A673 (cell line): Measurements from ENCODE around the gene TJP1. TPM values are rescaled to one million over a fixed set of nuclear protein-coding genes. Genes with fewer than 3 reads are reported as not detected.
"Not testable (repeated sequence)": the region's sequence is repeated elsewhere in the genome, so short reads cannot be mapped to it uniquely, and the experiment has no call there.

Experiments used
- BruUV-seq: library from RNA; stranded (reverse); fragments of 400-500 nt; replicated peaks from 2 replicates; lab custom pipeline; 2021; lab: Mats Ljungman, UMichigan
- CTCF ChIA-PET: fragments of 300-600 bp; sonication (Branson Sonifier 250); formaldehyde crosslinking; loops from one replicate; lab custom pipeline; 2022; ENCODE audit warnings: antibody characterized with exemption; lab: Charles Lee
- POLR2A ChIA-PET: fragments of 300-600 bp; sonication (Branson Sonifier 250); formaldehyde crosslinking; loops from one replicate; lab custom pipeline; 2022; ENCODE audit warnings: antibody characterized with exemption; ENCODE audit not compliant: low non-redundant PET; lab: Charles Lee
- DNase-seq: peaks from one replicate; pipeline ENCODE4 v3.0.0-alpha.2; 2015; ENCODE audit warnings: low spot score
- H3K27ac ChIP-seq: fragments of 200-600 bp; sonication (generic); 2 replicates; pipeline ENCODE4 v1.5.1; 2016; ENCODE audit warnings: mixed run types, low read depth, mild to moderate bottlenecking, mixed read lengths, antibody characterized with exemption, low read length; ENCODE audit not compliant: poor library complexity, severe bottlenecking
- H3K27me3 ChIP-seq: fragments of 200-600 bp; sonication (generic); replicated peaks from 2 replicates; pipeline ENCODE4 v1.6.1; 2017; ENCODE audit warnings: mixed run types, low read depth, mild to moderate bottlenecking, mixed read lengths, antibody characterized with exemption, low read length; ENCODE audit not compliant: insufficient read depth, poor library complexity
- H3K36me3 ChIP-seq: fragments of 200-600 bp; sonication (generic); 2 replicates; pipeline ENCODE4 v1.6.1; 2016; ENCODE audit warnings: mixed run types, mild to moderate bottlenecking, mixed read lengths, antibody characterized with exemption, low read length; ENCODE audit not compliant: insufficient read depth, poor library complexity, severe bottlenecking
- H3K4me1 ChIP-seq: fragments of 200-600 bp; sonication (generic); 2 replicates; pipeline ENCODE4 v1.6.1; 2017; ENCODE audit warnings: mixed run types, mild to moderate bottlenecking, mixed read lengths, antibody characterized with exemption, low read length; ENCODE audit not compliant: insufficient read depth, poor library complexity, severe bottlenecking
- H3K4me3 ChIP-seq: fragments of 200-600 bp; sonication (generic); 2 replicates; pipeline ENCODE4 v1.5.1; 2016; ENCODE audit warnings: low read depth, mixed run types, mild to moderate bottlenecking, mixed read lengths, low read length; ENCODE audit not compliant: poor library complexity, severe bottlenecking
- H3K9me3 ChIP-seq: fragments of 200-600 bp; sonication (generic); 2 replicates; pipeline ENCODE4 v1.6.1; 2016; ENCODE audit warnings: mixed run types, low read depth, mild to moderate bottlenecking, mixed read lengths, antibody characterized with exemption, low read length; ENCODE audit not compliant: poor library complexity, severe bottlenecking
- EZH2 ChIP-seq: fragments of 200-600 bp; sonication (generic); IDR thresholded peaks from 2 replicates; pipeline ENCODE4 v1.6.1; 2017; ENCODE audit warnings: borderline replicate concordance, low read depth, mild to moderate bottlenecking, mixed read lengths, antibody characterized with exemption, low read length; ENCODE audit not compliant: poor library complexity, severe bottlenecking
- intact Hi-C: fragments of 100-400 bp; cut with micrococcal nuclease; formaldehyde crosslinking; loops from one replicate; pipeline ENCODE4 v1.10.0; 2022; ENCODE audit not compliant: unreplicated experiment
- total RNA-seq: library from RNA; stranded (reverse); gene quantifications from 2 replicates; pipeline ENCODE4 v1.2.3, GENCODE V29; 2021
- TF ChIP-seq, protein P1 (sequence below): fragments of 300-800, 200-600 bp; sonication (generic); conservative IDR thresholded peaks from 2 replicates; pipeline ENCODE4 v1.5.1; 2017; ENCODE audit warnings: low read depth, mild to moderate bottlenecking, antibody characterized with exemption, low read length, moderate library complexity, mixed read lengths

TJP1 gene
- total RNA-seq, 1 experiment from 2014 or later = 34.7 TPM

DNA sequence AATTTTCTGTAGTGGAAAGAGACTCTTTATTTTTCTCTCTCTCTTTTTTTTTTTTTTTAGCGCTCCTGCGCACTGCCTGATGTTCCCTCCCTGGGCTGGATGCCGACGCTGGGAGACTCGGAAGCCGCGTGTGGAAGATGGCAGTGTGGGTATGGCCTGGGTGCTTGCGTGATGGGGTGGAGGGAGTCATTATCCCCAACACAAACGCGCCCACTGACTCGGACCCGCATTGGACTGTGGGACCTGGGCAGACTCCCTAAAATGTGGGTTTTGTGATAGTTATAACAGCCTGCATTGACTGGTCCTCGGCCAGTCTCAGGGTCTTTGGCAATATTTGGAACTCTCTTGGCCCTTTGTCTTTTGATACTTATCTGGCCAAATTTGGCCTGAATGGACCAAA, 157.9 kb downstream of the TJP1 start:
- Histone ChIP-seq H3K4me3 (no peak overlapping the region), H3K27me3 (no peaks in the 10 kb centered on the region), H3K4me1 (no peaks in the 10 kb centered on the region), H3K9me3 (no peaks in the 10 kb centered on the region), H3K36me3 (no peaks in the 10 kb centered on the region), H3K27ac (no peak overlapping the region)
- ChIA-PET CTCF (no interaction called here), POLR2A (no interaction called here)
- TF ChIP-seq EZH2 = no peak
- TF ChIP-seq, protein P1, sequence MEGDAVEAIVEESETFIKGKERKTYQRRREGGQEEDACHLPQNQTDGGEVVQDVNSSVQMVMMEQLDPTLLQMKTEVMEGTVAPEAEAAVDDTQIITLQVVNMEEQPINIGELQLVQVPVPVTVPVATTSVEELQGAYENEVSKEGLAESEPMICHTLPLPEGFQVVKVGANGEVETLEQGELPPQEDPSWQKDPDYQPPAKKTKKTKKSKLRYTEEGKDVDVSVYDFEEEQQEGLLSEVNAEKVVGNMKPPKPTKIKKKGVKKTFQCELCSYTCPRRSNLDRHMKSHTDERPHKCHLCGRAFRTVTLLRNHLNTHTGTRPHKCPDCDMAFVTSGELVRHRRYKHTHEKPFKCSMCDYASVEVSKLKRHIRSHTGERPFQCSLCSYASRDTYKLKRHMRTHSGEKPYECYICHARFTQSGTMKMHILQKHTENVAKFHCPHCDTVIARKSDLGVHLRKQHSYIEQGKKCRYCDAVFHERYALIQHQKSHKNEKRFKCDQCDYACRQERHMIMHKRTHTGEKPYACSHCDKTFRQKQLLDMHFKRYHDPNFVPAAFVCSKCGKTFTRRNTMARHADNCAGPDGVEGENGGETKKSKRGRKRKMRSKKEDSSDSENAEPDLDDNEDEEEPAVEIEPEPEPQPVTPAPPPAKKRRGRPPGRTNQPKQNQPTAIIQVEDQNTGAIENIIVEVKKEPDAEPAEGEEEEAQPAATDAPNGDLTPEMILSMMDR = no peak
- intact Hi-C loops = loop anchor here (5.0 kb wide), 1 partner anchor 42 kb away; no protein-coding TSS in a partner anchor
- DNase-seq = no peak
- no TSS peak for BruUV-seq

DNA sequence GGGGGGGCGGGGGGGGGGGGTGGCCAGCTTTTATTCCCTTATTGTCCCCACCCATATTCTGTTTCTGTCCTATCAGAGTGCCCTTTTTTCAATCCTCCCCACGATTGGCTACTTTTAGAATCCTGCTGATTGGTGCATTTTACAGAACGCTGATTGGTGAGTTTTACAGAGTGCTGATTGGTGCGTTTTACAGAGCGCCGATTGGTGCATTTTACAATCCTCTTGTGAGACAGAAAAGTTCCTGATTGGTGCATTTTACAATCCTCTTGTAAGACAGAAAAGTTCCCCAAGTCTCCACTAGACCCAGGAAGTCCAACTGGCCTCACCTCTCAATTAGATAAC, 164.8 kb downstream of the TJP1 start:
- H3K27ac ChIP-seq, BruUV-seq, H3K36me3 ChIP-seq, DNase-seq, CTCF ChIA-PET, H3K27me3 ChIP-seq, intact Hi-C loops, H3K4me1 ChIP-seq, H3K9me3 ChIP-seq, POLR2A ChIA-PET, H3K4me3 ChIP-seq: not testable (repeated sequence)

DNA sequence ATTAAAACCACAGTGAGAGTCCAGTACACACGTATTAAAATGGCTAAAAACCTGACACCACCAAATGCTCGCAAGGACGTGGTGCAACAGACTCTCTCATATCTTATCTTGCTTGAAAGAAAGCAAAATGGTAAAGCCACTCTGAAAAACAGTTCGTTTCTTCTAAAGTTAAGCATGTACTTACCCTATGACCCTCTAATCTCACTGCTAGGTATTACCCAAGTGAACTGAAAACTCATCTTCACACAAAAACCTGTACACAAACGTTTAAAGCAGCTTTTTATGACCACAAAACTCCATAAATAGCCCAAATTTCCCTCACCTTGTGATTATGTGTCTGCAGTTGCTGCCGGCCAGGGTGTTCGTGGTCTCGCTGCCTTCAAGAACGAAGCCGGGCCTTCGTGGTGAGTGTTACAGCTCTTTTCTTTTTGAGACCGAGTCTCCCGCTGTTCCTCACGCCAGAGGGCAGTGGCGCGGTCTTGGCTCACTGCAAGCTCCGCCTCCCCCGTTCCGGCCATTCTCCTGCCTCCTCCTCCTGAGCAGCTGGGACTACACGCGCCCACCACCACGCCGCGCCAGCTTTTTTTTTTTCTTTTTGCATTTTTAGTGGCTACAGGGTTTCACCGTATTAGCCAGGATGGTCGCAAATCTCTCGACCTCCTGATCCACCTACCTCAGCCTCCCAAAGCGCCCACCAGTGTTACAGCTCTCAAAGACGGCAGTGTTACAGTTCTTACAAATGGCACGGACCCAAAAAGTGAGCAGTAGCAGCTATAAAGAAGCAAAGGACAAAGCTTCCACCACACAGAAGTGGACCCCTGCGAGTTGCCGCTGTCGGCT, 165.4 kb downstream of the TJP1 start:
- no peaks in the 10 kb centered on the region for H3K36me3 ChIP-seq
- intact Hi-C loops = no loop called here
- POLR2A ChIA-PET = no interaction called here
- no peaks in the 10 kb centered on the region for H3K9me3 ChIP-seq
- CTCF ChIA-PET = no interaction called here
- H3K4me3 ChIP-seq = no peak overlapping the region
- no peak overlapping the region for H3K27ac ChIP-seq
- no TSS peak for BruUV-seq
- no peak for DNase-seq
- no peaks in the 10 kb centered on the region for H3K27me3 ChIP-seq
- H3K4me1 ChIP-seq = no peaks in the 10 kb centered on the region
- no peak for TF ChIP-seq EZH2
- TF ChIP-seq, protein P1 = no peak

DNA sequence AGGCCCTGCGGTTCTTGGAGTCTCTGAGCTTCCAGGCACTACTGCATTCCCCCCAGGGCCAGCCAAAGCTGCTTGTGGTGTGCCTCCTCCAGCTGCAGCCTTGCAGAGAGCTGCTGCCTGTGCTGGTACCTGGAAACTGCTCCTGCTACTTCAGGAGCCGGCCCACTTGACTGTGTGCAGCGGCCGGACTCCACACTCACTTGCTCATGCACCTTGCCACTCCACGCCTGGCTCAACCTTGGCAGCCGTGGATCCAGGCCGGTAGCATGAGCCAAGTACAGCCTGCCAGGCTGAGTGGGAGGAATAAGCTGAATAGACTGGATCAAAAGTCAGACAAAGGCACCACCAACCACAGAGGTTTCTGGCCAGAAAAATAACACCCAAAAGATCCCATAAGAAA, 169.7 kb downstream of the TJP1 start:
- no peak overlapping the region for H3K4me3 ChIP-seq
- H3K4me1 ChIP-seq = no peaks in the 10 kb centered on the region
- H3K27me3 ChIP-seq = peaks cover 7% of the 10 kb centered on the region
- H3K27ac ChIP-seq = no peak overlapping the region
- TF ChIP-seq, protein P1 = no peak
- no peak for TF ChIP-seq EZH2
- no peaks in the 10 kb centered on the region for H3K36me3 ChIP-seq
- DNase-seq = no peak
- BruUV-seq = no TSS peak
- ChIA-PET POLR2A (no interaction called here), CTCF (interaction anchor here (0.6 kb wide), 1 partner anchor 58 kb away, joined by 14 read pairs; no protein-coding TSS in a partner anchor)
- intact Hi-C loops = no loop called here
- no peaks in the 10 kb centered on the region for H3K9me3 ChIP-seq
